OCI-LY7 (cell line): ENCODE results near the gene AP2A1.

Source experiments
- EZH2phosphoT487 ChIP-seq: fragments of 200-600 bp; sonication (generic); IDR thresholded peaks from 2 replicates; pipeline ENCODE4 v1.6.1; 2018; ENCODE audit warnings: low read depth, borderline replicate concordance, mild to moderate bottlenecking, mixed run types, antibody characterized with exemption, low read length, moderate library complexity, mixed read lengths
- TF ChIP-seq, protein P1 (sequence below): fragments of 200-600 bp; sonication (generic); conservative IDR thresholded peaks from 2 replicates; pipeline ENCODE4 v1.5.1; 2014; ENCODE audit warnings: mild to moderate bottlenecking, antibody characterized with exemption, low read length, moderate library complexity, mixed read lengths

DNA sequence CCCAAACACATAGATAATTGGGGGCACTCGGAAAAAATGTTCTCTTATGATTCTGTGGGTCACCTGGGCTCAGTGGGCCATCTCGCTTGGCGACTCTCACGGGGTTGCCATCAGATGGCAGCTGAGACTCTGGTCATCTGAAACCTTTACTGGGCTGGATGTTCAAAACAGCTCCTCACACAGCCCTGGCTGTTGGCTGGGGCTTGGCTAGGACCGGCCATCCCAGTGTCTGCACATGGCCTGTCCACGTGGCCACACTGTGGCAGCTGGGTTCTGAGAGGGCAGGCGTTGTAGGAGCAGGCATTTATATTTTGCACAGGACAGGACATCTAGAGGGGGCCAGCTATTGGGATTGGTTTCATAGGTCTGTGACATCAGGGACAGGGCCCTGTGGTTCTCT, 66.8 kb downstream of the AP2A1 start:
- no peak for TF ChIP-seq EZH2phosphoT487
- TF ChIP-seq, protein P1, sequence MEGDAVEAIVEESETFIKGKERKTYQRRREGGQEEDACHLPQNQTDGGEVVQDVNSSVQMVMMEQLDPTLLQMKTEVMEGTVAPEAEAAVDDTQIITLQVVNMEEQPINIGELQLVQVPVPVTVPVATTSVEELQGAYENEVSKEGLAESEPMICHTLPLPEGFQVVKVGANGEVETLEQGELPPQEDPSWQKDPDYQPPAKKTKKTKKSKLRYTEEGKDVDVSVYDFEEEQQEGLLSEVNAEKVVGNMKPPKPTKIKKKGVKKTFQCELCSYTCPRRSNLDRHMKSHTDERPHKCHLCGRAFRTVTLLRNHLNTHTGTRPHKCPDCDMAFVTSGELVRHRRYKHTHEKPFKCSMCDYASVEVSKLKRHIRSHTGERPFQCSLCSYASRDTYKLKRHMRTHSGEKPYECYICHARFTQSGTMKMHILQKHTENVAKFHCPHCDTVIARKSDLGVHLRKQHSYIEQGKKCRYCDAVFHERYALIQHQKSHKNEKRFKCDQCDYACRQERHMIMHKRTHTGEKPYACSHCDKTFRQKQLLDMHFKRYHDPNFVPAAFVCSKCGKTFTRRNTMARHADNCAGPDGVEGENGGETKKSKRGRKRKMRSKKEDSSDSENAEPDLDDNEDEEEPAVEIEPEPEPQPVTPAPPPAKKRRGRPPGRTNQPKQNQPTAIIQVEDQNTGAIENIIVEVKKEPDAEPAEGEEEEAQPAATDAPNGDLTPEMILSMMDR: no peak
